CD1c-positive myeloid dendritic cell (primary cell): ENCODE measurements around the gene CHAF1A.

Experiments
- DNase-seq: peaks from one replicate; pipeline ENCODE4 v3.0.0-alpha.2; 2016; ENCODE audit errors: extremely low spot score

Gene CHAF1A

DNA sequence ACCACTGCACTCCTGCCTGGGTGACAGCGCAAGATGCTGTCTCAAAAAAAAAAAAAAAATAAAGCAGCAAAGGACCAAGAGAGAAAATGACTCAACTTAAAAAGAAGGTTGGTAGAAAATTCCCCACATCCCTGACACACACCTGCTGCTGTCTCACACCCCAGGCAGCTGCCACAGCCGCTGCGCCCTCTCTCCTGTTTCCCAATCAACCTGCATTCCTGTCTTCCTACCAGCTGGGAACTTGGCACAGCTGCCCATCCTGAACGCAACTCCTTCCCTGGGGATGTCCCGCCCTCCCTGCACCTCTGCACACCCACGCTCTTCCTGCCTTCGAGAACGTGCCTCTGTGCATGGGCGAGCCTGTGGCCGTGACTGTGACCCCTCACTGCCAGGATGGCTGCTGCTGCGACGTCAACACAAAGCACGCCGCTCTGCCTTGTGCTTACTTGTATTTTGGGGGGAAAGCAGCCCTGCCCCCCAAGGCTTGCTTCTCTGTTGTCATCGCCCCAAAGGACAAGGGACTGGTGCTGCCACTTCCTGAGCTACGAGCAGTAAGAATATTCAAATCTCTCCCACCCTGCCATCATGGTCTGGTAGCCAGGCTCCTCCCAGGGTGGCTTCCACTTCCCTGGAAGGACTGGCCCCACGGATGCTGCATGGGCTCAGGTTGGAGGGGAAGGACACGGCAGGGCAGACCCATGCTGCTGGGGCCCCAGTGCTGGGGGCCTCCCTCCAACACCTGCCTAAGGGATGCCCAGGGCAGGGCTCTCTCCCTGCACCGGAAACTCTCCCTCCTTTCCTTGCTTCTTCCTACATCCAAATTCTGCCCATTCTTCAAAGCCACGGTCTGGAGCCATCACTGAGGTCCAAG is 22.8 kb upstream of the CHAF1A start:
- DNase-seq: no peak

DNA sequence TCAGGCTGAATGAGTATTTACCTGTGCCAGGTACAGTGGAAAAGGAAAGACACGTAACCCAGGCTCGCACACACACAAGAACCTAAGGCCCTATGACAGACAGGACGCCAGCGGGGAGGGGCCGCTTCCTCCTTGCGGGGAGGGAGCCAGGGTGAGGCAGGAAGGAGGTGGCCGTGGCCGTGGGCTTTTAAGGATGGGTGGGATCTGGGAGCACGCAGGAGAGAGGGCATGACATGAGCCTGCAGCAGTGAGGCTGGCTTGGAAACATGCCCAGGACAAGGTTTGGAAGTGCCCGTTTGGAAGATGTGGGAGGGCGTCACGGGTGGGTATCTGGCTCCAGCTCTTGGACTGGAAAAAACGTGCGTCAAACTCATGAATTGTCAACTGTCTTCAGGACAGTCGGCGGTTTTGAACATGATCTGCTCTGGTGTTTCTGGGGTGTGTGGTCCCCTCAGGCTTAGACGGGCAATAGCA is 22.1 kb upstream of the CHAF1A start:
- DNase-seq: peak; percentile 52

GRCh38 chr19:4385291-4386040 is 17.0 kb upstream of the CHAF1A start:
- no peak for DNase-seq

DNA sequence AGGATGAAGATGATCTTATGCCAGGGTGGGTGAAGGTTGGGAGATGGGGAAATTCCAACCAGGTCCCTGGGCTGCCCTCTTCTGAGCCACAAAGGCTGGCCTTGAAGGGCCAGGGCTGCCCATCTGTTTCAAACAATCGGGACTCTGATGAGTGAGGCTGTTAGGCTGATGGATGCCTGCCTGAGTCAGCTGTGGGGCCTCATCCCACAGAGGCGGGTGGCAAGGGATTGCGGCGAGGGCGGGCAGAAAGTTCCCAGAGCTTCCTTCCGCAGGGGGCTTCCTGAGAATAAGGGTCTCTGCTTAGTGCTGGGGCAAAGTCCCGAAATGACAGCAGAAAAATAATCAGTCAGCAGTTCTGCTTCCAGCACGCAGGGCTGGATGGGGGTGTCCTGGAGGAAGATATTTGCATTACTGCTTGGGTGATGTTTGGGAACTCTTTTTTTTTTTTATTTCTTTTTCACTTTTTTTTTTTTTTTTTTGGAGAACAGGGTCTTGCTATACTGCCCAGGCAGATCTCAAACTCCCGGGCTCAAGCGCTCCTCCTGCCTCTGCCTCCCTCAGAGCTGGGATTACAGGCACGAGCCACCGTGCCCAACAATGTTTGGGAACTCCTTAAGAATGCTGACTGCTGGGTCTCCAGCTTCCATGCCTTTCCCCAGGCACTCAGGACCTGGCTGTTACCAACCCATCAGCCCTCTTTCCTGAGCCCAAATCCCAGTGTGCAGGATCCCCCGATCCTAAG is 16.2 kb upstream of the CHAF1A start:
- DNase-seq: no peak

GRCh38 chr19:4388337-4389063 is 13.9 kb upstream of the CHAF1A start:
- no peak for DNase-seq

- DNase-seq: no peak
Observed at GRCh38 chr19:4389064-4389375, 13.4 kb upstream of the CHAF1A start.

GRCh38 chr19:4389511-4390016 is 12.9 kb upstream of the CHAF1A start:
- DNase-seq: no peak

DNA sequence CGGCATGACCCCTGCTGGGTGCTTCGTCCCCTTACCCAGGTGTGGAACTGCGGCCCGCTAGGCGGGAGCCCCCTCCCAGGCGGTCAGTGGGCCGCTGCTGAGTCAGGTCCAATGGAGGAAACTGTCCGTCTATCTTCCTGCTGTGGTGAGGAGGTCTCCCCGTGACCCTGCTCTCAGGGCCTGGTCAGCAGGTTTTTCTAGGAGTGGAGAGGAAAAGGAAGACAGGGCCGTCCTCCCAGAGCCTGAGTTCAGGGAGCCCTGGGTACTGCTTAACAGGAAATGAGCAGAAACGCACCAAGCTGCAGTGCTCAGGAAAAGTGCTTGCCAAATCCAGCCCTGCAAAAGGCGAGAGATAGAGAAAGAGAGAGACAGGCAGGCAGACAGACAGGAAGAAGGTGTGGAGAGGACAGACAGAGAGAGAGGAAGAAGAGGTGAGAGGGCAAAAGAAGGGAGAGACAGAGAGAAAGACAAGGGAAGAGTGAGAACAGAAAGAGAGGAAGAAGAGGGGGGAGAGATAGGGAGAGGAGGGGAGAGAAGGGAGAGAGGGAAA is 12.3 kb upstream of the CHAF1A start:
- DNase-seq: no peak

GRCh38 chr19:4390567-4391305 is 11.7 kb upstream of the CHAF1A start:
- DNase-seq: no peak

GRCh38 chr19:4391306-4391693 is 11.1 kb upstream of the CHAF1A start:
- no peak for DNase-seq

- no peak for DNase-seq
Observed at GRCh38 chr19:4391701-4392483, 10.5 kb upstream of the CHAF1A start.

GRCh38 chr19:4393947-4394590 is 8.4 kb upstream of the CHAF1A start:
- DNase-seq: no peak

DNA sequence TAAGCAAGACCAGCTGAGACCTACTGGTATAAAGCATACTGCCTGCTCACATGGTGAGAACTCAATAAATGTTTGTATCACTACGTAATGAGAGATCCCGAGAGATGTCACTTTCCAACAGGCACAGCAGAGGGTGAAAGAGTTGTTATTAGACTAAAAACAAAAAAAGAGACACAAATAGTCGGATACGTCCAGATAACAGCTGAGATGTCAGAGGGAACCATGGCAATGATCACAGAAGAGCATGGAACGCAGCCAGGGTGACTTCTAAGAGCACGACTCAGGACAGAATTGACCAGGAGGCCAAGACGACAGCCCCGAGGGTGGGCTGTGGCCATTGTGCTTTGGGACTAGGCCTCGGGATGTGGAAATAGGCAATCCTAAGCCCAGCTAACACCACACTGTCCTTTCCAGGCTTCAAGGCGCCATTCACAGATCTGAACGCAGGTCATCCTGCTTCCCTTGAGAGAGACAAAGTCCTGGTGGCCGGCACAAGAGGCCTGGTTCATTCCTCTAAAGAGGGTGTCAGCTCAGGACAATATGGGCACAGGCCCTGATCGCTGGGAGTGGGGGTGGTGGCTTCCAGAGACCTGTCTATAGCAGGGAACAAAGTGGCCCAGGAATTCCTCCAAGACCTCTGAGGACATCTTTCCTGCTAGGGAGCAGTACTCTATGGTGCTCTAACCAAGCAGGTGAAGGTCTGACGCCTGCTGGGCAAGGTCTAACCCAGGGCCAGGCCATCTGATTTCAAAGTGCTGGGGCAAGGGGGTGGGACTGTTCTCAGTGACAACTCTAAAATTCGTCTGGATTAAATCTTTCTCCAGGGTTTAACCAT is 5.3 kb upstream of the CHAF1A start:
- no peak for DNase-seq

DNA sequence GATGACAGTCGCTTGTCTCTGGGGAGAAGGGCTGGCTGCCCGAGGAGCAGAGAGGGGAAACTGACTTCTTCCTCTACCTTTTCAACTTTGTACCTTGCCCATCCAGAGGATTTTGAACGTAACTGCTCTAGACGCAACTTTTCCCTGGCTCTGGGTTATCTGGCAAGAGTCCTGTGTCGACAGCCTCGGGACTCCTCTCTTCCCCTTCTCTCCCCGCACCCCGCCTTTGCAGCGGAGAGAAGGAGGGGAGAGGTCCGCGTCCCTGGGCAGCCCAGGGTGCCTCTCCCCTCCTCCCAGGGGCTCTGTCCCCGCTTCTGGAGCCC is 2.7 kb upstream of the CHAF1A start:
- peak; percentile 40 for DNase-seq

GRCh38 chr19:4400135-4400936 is 2.1 kb upstream of the CHAF1A start, which contains the start of gene SH3GL1:
Gene SH3GL1 (minus strand): TSS chr19:4400547. CDS start chr19:4400368, 179 bp downstream.
- DNase-seq: peak; percentile 98

DNA sequence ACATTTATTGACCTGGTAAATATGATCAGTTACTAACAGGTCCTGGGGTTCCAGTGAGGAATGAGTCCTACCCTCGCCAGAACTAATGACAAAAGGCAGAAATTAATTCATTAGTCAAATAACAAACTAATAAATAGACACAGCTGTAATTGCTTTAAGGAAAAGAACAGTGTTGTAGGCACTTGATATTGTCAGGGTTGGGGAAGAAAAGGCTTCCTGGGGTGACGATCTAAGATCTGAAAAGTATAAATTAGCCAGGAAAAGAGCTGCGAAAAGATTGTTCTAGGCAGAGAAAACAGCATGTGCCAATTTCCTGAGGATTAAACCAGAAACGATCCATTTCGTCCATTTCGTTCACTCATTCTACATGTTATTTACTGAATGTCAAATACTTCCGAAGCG is 670 bp upstream of the CHAF1A start:
- DNase-seq: no peak

- no peak for DNase-seq
Observed at GRCh38 chr19:4403005-4403761, 743 bp downstream of the CHAF1A start.
